Measurements from ENCODE around the gene TRIM54.

DNA sequence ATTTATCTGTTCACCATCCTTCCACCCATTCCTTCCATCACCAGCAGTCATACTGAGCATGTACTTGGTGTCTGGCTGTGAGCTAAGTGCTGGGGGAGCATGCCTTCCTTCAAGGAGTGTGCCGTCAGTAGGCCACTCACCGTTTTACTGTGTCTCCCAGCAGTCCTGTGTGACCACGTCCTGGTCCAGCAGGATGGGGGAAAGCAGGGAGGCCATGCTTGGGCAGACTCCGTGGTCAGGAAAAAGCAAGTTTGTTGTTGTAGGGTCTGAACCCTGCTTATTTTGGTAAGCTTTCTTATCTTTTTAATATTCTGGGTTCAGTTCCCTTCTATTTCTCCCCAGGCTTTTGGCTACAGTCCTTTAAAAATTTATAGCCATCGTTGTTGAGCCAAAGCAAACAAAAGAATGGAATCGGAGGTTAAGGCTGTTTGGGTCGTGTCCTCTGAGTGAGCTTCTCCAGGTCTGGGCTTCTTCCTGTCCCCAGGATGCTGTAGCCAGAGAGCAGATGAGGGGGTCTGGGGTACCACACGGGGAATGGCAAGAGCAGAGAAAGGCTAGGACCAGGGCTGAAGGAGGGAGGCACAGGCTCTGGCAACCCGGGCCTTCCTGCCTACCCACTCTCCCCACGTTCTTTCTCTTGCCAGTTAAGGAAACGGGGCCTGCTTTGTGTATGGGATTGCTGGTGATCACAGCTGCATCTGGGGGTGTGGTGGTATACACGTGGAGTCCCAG is 32.9 kb upstream of the TRIM54 start:
- TF ChIP-seq, protein P1, sequence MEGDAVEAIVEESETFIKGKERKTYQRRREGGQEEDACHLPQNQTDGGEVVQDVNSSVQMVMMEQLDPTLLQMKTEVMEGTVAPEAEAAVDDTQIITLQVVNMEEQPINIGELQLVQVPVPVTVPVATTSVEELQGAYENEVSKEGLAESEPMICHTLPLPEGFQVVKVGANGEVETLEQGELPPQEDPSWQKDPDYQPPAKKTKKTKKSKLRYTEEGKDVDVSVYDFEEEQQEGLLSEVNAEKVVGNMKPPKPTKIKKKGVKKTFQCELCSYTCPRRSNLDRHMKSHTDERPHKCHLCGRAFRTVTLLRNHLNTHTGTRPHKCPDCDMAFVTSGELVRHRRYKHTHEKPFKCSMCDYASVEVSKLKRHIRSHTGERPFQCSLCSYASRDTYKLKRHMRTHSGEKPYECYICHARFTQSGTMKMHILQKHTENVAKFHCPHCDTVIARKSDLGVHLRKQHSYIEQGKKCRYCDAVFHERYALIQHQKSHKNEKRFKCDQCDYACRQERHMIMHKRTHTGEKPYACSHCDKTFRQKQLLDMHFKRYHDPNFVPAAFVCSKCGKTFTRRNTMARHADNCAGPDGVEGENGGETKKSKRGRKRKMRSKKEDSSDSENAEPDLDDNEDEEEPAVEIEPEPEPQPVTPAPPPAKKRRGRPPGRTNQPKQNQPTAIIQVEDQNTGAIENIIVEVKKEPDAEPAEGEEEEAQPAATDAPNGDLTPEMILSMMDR (IDR thresholded peaks at IDR 0.05), result no peak
- TF ChIP-seq POLR2A (IDR thresholded peaks at IDR 0.05) (no peak), POLR2AphosphoS5 (IDR thresholded peaks at IDR 0.05) (no peak), EP300 (IDR thresholded peaks at IDR 0.05) (no peak)

Measured in upper lobe of left lung (tissue), 4 donors.